H9 (cell line): ENCODE data around the gene PPM1H. TPM values are rescaled to one million over a fixed set of nuclear protein-coding genes. Genes with fewer than 3 reads are reported as not detected.

ENCODE experiments used
- DNase-seq: peaks from one replicate; pipeline ENCODE4 v3.0.0-alpha.2; 2017
- H2AFZ ChIP-seq: one replicate; pipeline ENCODE4 v1.6.1; 2013; ENCODE audit warnings: mild to moderate bottlenecking, low read length, control low read depth, moderate library complexity
- H2AK5ac ChIP-seq: 2 replicates; pipeline ENCODE4 v1.6.1; 2013; ENCODE audit warnings: low read length, control low read depth, mixed read lengths; ENCODE audit not compliant: insufficient read length
- H2BK120ac ChIP-seq: one replicate; pipeline ENCODE4 v1.6.1; 2013; ENCODE audit warnings: low read depth, mild to moderate bottlenecking, low read length, control low read depth, inconsistent platforms; ENCODE audit not compliant: poor library complexity, severe bottlenecking
- H2BK12ac ChIP-seq: 2 replicates; pipeline ENCODE4 v1.6.1; 2013; ENCODE audit warnings: low read length, control low read depth, mixed read lengths, low read depth; ENCODE audit not compliant: insufficient read length
- H2BK15ac ChIP-seq: 2 replicates; pipeline ENCODE4 v1.6.1; 2013; ENCODE audit warnings: low read depth, low read length, control low read depth
- H2BK20ac ChIP-seq: one replicate; pipeline ENCODE4 v1.6.1; 2013; ENCODE audit warnings: low read depth, mild to moderate bottlenecking, low read length, control low read depth, inconsistent platforms; ENCODE audit not compliant: poor library complexity, severe bottlenecking
- H2BK5ac ChIP-seq: 2 replicates; pipeline ENCODE4 v1.6.1; 2013; ENCODE audit warnings: low read length, control low read depth, mixed read lengths; ENCODE audit not compliant: insufficient read length
- H3K14ac ChIP-seq: 2 replicates; pipeline ENCODE4 v1.6.1; 2013; ENCODE audit warnings: low read length, control low read depth; ENCODE audit not compliant: insufficient read depth
- H3K18ac ChIP-seq: 2 replicates; pipeline ENCODE4 v1.6.1; 2013; ENCODE audit warnings: low read depth, mild to moderate bottlenecking, mixed read lengths, low read length, control low read depth; ENCODE audit not compliant: insufficient read length
- H3K23ac ChIP-seq: 2 replicates; pipeline ENCODE4 v1.6.1; 2013; ENCODE audit warnings: low read length, control low read depth, mixed read lengths, low read depth; ENCODE audit not compliant: insufficient read length
- H3K23me2 ChIP-seq: 2 replicates; pipeline ENCODE4 v1.6.1; 2013; ENCODE audit warnings: low read depth, mild to moderate bottlenecking, mixed read lengths, low read length, control low read depth; ENCODE audit not compliant: insufficient read length, poor library complexity, severe bottlenecking
- H3K27ac ChIP-seq: 2 replicates; pipeline ENCODE4 v1.5.1; 2013; ENCODE audit warnings: low read length, control low read depth, mixed read lengths, low read depth; ENCODE audit not compliant: insufficient read length
- H3K27me3 ChIP-seq: 2 replicates; pipeline ENCODE4 v1.6.1; 2013; ENCODE audit warnings: low read length, control low read depth, inconsistent platforms; ENCODE audit not compliant: insufficient read depth
- H3K4ac ChIP-seq: 2 replicates; pipeline ENCODE4 v1.6.1; 2013; ENCODE audit warnings: low read depth, mild to moderate bottlenecking, control low read depth, inconsistent platforms, low read length, moderate library complexity
- H3K4me1 ChIP-seq: 2 replicates; pipeline ENCODE4 v1.6.1; 2013; ENCODE audit warnings: low read length, control low read depth, inconsistent platforms; ENCODE audit not compliant: insufficient read depth
- H3K4me2 ChIP-seq: 2 replicates; pipeline ENCODE4 v1.6.1; 2013; ENCODE audit warnings: low read length, control low read depth, mixed read lengths; ENCODE audit not compliant: insufficient read length, insufficient read depth
- H3K56ac ChIP-seq: 2 replicates; pipeline ENCODE4 v1.6.1; 2013; ENCODE audit warnings: low read depth, mild to moderate bottlenecking, mixed read lengths, low read length, control low read depth; ENCODE audit not compliant: insufficient read length
- H3K79me1 ChIP-seq: 2 replicates; pipeline ENCODE4 v1.6.1; 2013; ENCODE audit warnings: low read depth, mild to moderate bottlenecking, moderate library complexity, low read length, control low read depth, inconsistent platforms; ENCODE audit not compliant: insufficient read depth, poor library complexity, severe bottlenecking
- H3K79me2 ChIP-seq: 2 replicates; pipeline ENCODE4 v1.6.1; 2013; ENCODE audit warnings: low read length, control low read depth, inconsistent platforms; ENCODE audit not compliant: insufficient read depth
- H3K9ac ChIP-seq: 2 replicates; pipeline ENCODE4 v1.6.1; 2013; ENCODE audit warnings: low read length, control low read depth, mixed read lengths; ENCODE audit not compliant: insufficient read length; ENCODE audit errors: extremely low read depth
- H3K9me3 ChIP-seq: one replicate; pipeline ENCODE4 v1.6.1; 2013; ENCODE audit warnings: low read depth, low read length, inconsistent platforms; ENCODE audit not compliant: control insufficient read depth
- H3T11ph ChIP-seq: one replicate; pipeline ENCODE4 v1.6.1; 2013; ENCODE audit warnings: mild to moderate bottlenecking, low read length, control low read depth, inconsistent platforms
- H4K20me1 ChIP-seq: one replicate; pipeline ENCODE4 v1.6.1; 2013; ENCODE audit not compliant: control insufficient read depth, insufficient read length, insufficient read depth
- H4K5ac ChIP-seq: 2 replicates; pipeline ENCODE4 v1.6.1; 2013; ENCODE audit warnings: low read depth, mild to moderate bottlenecking, mixed read lengths, low read length, control low read depth; ENCODE audit not compliant: insufficient read length
- H4K8ac ChIP-seq: replicated peaks from 2 replicates; pipeline ENCODE4 v1.6.1; 2013; ENCODE audit warnings: low read length, control low read depth, mixed read lengths, low read depth; ENCODE audit not compliant: insufficient read length
- H4K91ac ChIP-seq: 2 replicates; pipeline ENCODE4 v1.6.1; 2013; ENCODE audit warnings: low read depth, mild to moderate bottlenecking, moderate library complexity, mixed read lengths, low read length, control low read depth; ENCODE audit not compliant: insufficient read length
- H3K27ac Mint-ChIP-seq, 3 experiments: 2 replicates in 2 of 3; 3 replicates in 1 of 3; pipeline ENCODE4 v1.8.0; 2020 to 2021; ENCODE audit warnings: mixed read lengths in 3 of 3, mild to moderate bottlenecking in 1 of 3, moderate library complexity in 1 of 3
- H3K27me3 Mint-ChIP-seq: 2 replicates; pipeline ENCODE4 v1.8.0; 2021; ENCODE audit warnings: low read depth, mild to moderate bottlenecking, moderate library complexity, mixed read lengths
- H3K36me3 Mint-ChIP-seq, 3 experiments: 2 replicates in 2 of 3; 3 replicates in 1 of 3; pipeline ENCODE4 v1.8.0; 2020 to 2021; ENCODE audit warnings: low read depth in 3 of 3, mixed read lengths in 3 of 3; ENCODE audit not compliant: insufficient read depth in 1 of 3
- H3K4me1 Mint-ChIP-seq, 2 experiments: 2 replicates each; pipeline ENCODE4 v1.8.0; 2020; ENCODE audit warnings: mixed read lengths in 2 of 2
- H3K4me3 Mint-ChIP-seq, 2 experiments: 2 replicates in 1 of 2; 3 replicates in 1 of 2; pipeline ENCODE4 v1.8.0; 2020 to 2021; ENCODE audit warnings: mild to moderate bottlenecking in 2 of 2, mixed read lengths in 2 of 2, moderate library complexity in 1 of 2
- H3K9me3 Mint-ChIP-seq, 2 experiments: 2 replicates in 1 of 2; 3 replicates in 1 of 2; pipeline ENCODE4 v1.8.0; 2020; ENCODE audit warnings: mild to moderate bottlenecking in 2 of 2, mixed read lengths in 2 of 2, moderate library complexity in 1 of 2
- WGBS: extraction: QIAGEN DNeasy Blood & Tissue Kit; methylation state at CpG from one replicate; pipeline ENCODE4 v1.1.7; 2013; ENCODE audit warnings: missing lambda C conversion rate, low lambda C conversion rate, mixed read lengths; ENCODE audit not compliant: insufficient read length; ENCODE audit errors: extremely low coverage; 5-methylcytosine and 5-hydroxymethylcytosine counted together
- total RNA-seq: library from RNA; stranded (reverse); gene quantifications from 2 replicates; pipeline ENCODE4 v1.2.1, GENCODE V29; 2021
- TF ChIP-seq, protein P1 (sequence below): fragments of 200-600 bp; sonication (generic); conservative IDR thresholded peaks from 3 replicates; pipeline ENCODE4 v1.8.0; 2021; ENCODE audit warnings: antibody characterized with exemption, mild to moderate bottlenecking

PPM1H gene
- total RNA-seq, 1 experiment from 2014 or later: 22.1 TPM

DNA sequence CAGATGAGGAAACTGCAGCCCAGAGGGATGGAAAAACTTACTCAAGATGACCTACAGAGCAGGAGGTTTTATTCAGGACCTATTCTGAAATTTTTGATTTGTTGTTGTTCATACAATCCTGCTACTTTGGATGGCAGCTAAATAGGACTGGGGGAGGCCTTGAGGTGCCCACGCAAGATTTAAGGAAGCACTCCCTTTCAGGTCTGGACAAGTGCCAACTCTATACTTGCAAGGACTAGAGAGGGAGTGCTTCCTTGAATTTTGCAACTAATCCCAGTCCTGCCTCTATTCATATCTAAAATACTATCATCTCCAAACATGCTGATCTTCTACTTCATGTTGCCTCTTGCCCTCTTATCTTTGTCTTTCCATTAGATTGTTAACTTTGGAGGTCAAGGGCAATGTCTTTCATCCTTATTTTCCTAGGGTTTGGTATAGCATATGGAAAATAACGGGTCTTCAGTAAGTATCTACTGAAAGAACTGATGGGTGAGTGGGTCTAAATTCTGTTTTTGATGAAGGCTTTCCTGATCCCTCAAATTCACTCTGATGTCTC, 28.6 kb upstream of the PPM1H start:
- Histone ChIP-seq H3K9ac (no peak overlapping the region), H3K23ac (no peak overlapping the region), H3K4me2 (no peak overlapping the region), H4K8ac (no peak overlapping the region), H3K56ac (no peak overlapping the region), H2BK15ac (no peak overlapping the region), H3K79me1 (no peaks in the 10 kb centered on the region), H3K9me3 (no peaks in the 10 kb centered on the region), H3K27me3 (no peaks in the 10 kb centered on the region), H3K27ac (no peak overlapping the region), H3K4ac (no peak overlapping the region), H2AFZ (no peak overlapping the region), H3T11ph (no peak overlapping the region), H4K5ac (no peak overlapping the region), H2BK5ac (no peak overlapping the region), H4K20me1 (no peaks in the 10 kb centered on the region), H2BK20ac (no peak overlapping the region), H3K18ac (no peak overlapping the region), H4K91ac (no peak overlapping the region), H3K4me1 (no peaks in the 10 kb centered on the region), H2BK120ac (no peak overlapping the region), H3K79me2 (no peaks in the 10 kb centered on the region), H3K23me2 (no peaks in the 10 kb centered on the region), H2BK12ac (no peak overlapping the region), H3K14ac (no peak overlapping the region), H2AK5ac (no peak overlapping the region)
- Mint-ChIP-seq H3K9me3 (no peaks in the 10 kb centered on the region), H3K36me3 (no peaks in the 10 kb centered on the region; a peak in 1 of 7 replicates), H3K4me1 (peaks cover under 1 to 8% of the 10 kb centered on the region in 2 experiments; a peak in 3 of 4 replicates), H3K4me3 (no peak overlapping the region), H3K27ac (no peak overlapping the region), H3K27me3 (peaks cover 5% of the 10 kb centered on the region)
- WGBS: no CpG with 5 or more reads among the region's 2 CpGs
- no peak for DNase-seq
- TF ChIP-seq, protein P1, sequence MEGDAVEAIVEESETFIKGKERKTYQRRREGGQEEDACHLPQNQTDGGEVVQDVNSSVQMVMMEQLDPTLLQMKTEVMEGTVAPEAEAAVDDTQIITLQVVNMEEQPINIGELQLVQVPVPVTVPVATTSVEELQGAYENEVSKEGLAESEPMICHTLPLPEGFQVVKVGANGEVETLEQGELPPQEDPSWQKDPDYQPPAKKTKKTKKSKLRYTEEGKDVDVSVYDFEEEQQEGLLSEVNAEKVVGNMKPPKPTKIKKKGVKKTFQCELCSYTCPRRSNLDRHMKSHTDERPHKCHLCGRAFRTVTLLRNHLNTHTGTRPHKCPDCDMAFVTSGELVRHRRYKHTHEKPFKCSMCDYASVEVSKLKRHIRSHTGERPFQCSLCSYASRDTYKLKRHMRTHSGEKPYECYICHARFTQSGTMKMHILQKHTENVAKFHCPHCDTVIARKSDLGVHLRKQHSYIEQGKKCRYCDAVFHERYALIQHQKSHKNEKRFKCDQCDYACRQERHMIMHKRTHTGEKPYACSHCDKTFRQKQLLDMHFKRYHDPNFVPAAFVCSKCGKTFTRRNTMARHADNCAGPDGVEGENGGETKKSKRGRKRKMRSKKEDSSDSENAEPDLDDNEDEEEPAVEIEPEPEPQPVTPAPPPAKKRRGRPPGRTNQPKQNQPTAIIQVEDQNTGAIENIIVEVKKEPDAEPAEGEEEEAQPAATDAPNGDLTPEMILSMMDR: no peak
